Activated CD8-positive, alpha-beta T cell treated with anti-CD3 and anti-CD28 coated beads for 36 hours (primary cell): ENCODE measurements around the gene RAB3C. TPM values are rescaled to one million over a fixed set of nuclear protein-coding genes. Genes with fewer than 3 reads are reported as not detected.

Experiments
- ATAC-seq: fragments of 200-7000 bp; cut with Tn5 transposase; one replicate; pipeline ENCODE4 v1.10.0; 2021; ENCODE audit warnings: mild to moderate bottlenecking, moderate library complexity
- CTCF ChIA-PET: fragments of 350-600 bp; sonication (Branson Sonifier 250); formaldehyde crosslinking; loops from one replicate; lab custom pipeline; 2021; ENCODE audit warnings: antibody characterized with exemption; lab: Charles Lee
- POLR2A ChIA-PET: fragments of 350-600 bp; sonication (Branson Sonifier 250); formaldehyde crosslinking; loops from one replicate; lab custom pipeline; 2021; ENCODE audit warnings: antibody characterized with exemption; lab: Charles Lee
- DNase-seq: peaks from one replicate; pipeline ENCODE4 v3.0.0-alpha.2; 2020
- H3K27ac Mint-ChIP-seq: one replicate; pipeline ENCODE4 v1.8.0; 2021; ENCODE audit warnings: mild to moderate bottlenecking, mixed read lengths
- H3K27me3 Mint-ChIP-seq: one replicate; pipeline ENCODE4 v1.8.0; 2021; ENCODE audit warnings: mixed read lengths
- H3K36me3 Mint-ChIP-seq: one replicate; pipeline ENCODE4 v1.8.0; 2021; ENCODE audit warnings: low read depth, mixed read lengths
- H3K4me1 Mint-ChIP-seq: one replicate; pipeline ENCODE4 v1.8.0; 2021; ENCODE audit warnings: low read depth, mixed read lengths
- H3K4me3 Mint-ChIP-seq: one replicate; pipeline ENCODE4 v1.8.0; 2021; ENCODE audit warnings: mild to moderate bottlenecking, moderate library complexity, mixed read lengths
- H3K9me3 Mint-ChIP-seq: one replicate; pipeline ENCODE4 v1.8.0; 2021; ENCODE audit warnings: mixed read lengths
- CTCF ChIP-seq: fragments of 200-600 bp; IDR thresholded peaks from one replicate; pipeline ENCODE4 v1.8.0; 2022; ENCODE audit warnings: antibody characterized with exemption, mild to moderate bottlenecking
- intact Hi-C: fragments of 100-400 bp; cut with micrococcal nuclease; formaldehyde crosslinking; loops from one replicate; pipeline ENCODE4 v1.10.0; 2022
- total RNA-seq, 2 experiments: library from RNA; stranded (reverse); gene quantifications; one replicate each; pipeline ENCODE4 v1.2.3, GENCODE V29; 2021

Gene RAB3C
- total RNA-seq, 2 experiments from 2014 or later: not detected

GRCh38 chr5:58818465-58818864 lies 235.6 kb downstream of the RAB3C start:
- ATAC-seq (no peak), DNase-seq (no peak)
- Mint-ChIP-seq H3K27ac (no peak overlapping the region), H3K27me3 (peaks cover 1% of the 10 kb centered on the region), H3K9me3 (no peaks in the 10 kb centered on the region), H3K4me1 (no peaks in the 10 kb centered on the region), H3K36me3 (no peaks in the 10 kb centered on the region), H3K4me3 (no peak overlapping the region)
- no peak for TF ChIP-seq CTCF
- intact Hi-C loops: no loop called here
- CTCF ChIA-PET: interaction anchor here (1.3 kb wide), 1 partner anchor 32 kb away, joined by 4 read pairs; no protein-coding TSS in a partner anchor
- POLR2A ChIA-PET: no interaction called here

- no peak overlapping the region for H3K4me3 Mint-ChIP-seq
- H3K9me3 Mint-ChIP-seq: no peaks in the 10 kb centered on the region
- H3K27me3 Mint-ChIP-seq: peaks cover 4% of the 10 kb centered on the region
- H3K4me1 Mint-ChIP-seq: no peaks in the 10 kb centered on the region
- H3K36me3 Mint-ChIP-seq: no peaks in the 10 kb centered on the region
- CTCF ChIA-PET: interaction anchor here (1.3 kb wide), 1 partner anchor 24 kb away, joined by 4 read pairs; no protein-coding TSS in a partner anchor
- ATAC-seq: no peak
- TF ChIP-seq CTCF: no peak
- intact Hi-C loops: no loop called here
- H3K27ac Mint-ChIP-seq: no peak overlapping the region
- no peak for DNase-seq
- POLR2A ChIA-PET: interaction anchor here (1.4 kb wide), 1 partner anchor 16 kb away, joined by 3 read pairs; no protein-coding TSS in a partner anchor
Observed at GRCh38 chr5:58825441-58825840, 242.6 kb downstream of the RAB3C start.

- no peak for ATAC-seq
- intact Hi-C loops: no loop called here
- no peaks in the 10 kb centered on the region for H3K4me1 Mint-ChIP-seq
Observed at GRCh38 chr5:58825899-58826298, 243.0 kb downstream of the RAB3C start.

GRCh38 chr5:58827463-58827862 lies 244.6 kb downstream of the RAB3C start:
- DNase-seq (no peak), ATAC-seq (no peak)
- Mint-ChIP-seq H3K4me3 (no peak overlapping the region), H3K36me3 (no peaks in the 10 kb centered on the region), H3K9me3 (no peaks in the 10 kb centered on the region), H3K27ac (no peak overlapping the region), H3K4me1 (no peaks in the 10 kb centered on the region), H3K27me3 (peaks cover 4% of the 10 kb centered on the region)
- TF ChIP-seq CTCF: no peak
- POLR2A ChIA-PET: no interaction called here
- CTCF ChIA-PET: no interaction called here
- intact Hi-C loops: no loop called here

More at GRCh38 chr5:58825899-58826298, 243.0 kb downstream of the RAB3C start:
- DNase-seq: no peak
- Mint-ChIP-seq H3K4me3 (no peak overlapping the region), H3K9me3 (no peaks in the 10 kb centered on the region), H3K36me3 (no peaks in the 10 kb centered on the region), H3K27me3 (peaks cover 4% of the 10 kb centered on the region), H3K27ac (no peak overlapping the region)
- CTCF ChIA-PET: no interaction called here
- POLR2A ChIA-PET: interaction anchor here (1.4 kb wide), 1 partner anchor 15 kb away, joined by 3 read pairs; no protein-coding TSS in a partner anchor
- TF ChIP-seq CTCF: no peak

GRCh38 chr5:58828258-58828657 lies 245.4 kb downstream of the RAB3C start:
- Mint-ChIP-seq H3K4me1 (no peaks in the 10 kb centered on the region), H3K4me3 (no peak overlapping the region), H3K9me3 (no peaks in the 10 kb centered on the region), H3K36me3 (no peaks in the 10 kb centered on the region), H3K27ac (no peak overlapping the region), H3K27me3 (peaks cover 4% of the 10 kb centered on the region)
- CTCF ChIA-PET: interaction anchor here (1.5 kb wide), 1 partner anchor 22 kb away, joined by 4 read pairs; no protein-coding TSS in a partner anchor
- POLR2A ChIA-PET: no interaction called here
- intact Hi-C loops: no loop called here
- no peak for TF ChIP-seq CTCF
- DNase-seq: no peak
- ATAC-seq: no peak
